Measurements from ENCODE around the gene KEL. TPM values are rescaled to one million over a fixed set of nuclear protein-coding genes. Genes with fewer than 3 reads are reported as not detected.
A peak's percentile ranks its signal among the peaks of the same experiment; 100 is the strongest.

KEL gene
- total and polyA plus RNA-seq, 5 donors = 0.25 to 1.6 (median 0.45) TPM; not detected in 1

DNA sequence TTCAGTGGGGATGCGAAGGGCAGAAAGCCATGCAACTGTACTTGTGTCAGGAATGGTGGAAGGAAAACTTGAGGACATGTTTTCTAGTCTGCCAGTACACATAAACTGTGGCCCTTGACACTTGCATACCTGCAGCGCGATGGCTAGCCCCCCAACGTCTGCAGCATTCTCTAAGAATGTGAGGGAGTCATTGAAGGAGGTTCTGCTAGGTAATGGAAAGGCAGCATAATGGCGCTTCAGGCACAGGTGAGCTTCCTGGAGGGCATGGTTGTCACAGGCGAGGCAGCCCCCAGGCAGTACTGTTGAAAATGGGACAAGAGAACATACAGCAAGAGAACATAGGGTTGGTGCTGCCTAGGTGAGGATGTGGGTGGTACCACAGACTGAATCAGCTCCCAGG lies 19.4 kb downstream of the KEL start:
- intact Hi-C loops (cut with DNase I) = no loop called here
- WGBS = 93% methylated on average over 6 of the region's 6 CpGs
- H3K4me1 ChIP-seq (ENCODE audit: control insufficient read depth, insufficient read depth, low read length) = no peaks in the 10 kb centered on the region
- ATAC-seq (no peak), DNase-seq (no peak)
- H3K27me3 ChIP-seq (ENCODE audit: control insufficient read depth, insufficient read depth) = no peaks in the 10 kb centered on the region
- no peaks in the 10 kb centered on the region for H3K9me3 ChIP-seq (ENCODE audit: control insufficient read depth, low read length)
- no peak overlapping the region for H3K27ac ChIP-seq (ENCODE audit: low read length)
- H3K4me3 ChIP-seq (ENCODE audit: low read length) = no peak overlapping the region

DNA sequence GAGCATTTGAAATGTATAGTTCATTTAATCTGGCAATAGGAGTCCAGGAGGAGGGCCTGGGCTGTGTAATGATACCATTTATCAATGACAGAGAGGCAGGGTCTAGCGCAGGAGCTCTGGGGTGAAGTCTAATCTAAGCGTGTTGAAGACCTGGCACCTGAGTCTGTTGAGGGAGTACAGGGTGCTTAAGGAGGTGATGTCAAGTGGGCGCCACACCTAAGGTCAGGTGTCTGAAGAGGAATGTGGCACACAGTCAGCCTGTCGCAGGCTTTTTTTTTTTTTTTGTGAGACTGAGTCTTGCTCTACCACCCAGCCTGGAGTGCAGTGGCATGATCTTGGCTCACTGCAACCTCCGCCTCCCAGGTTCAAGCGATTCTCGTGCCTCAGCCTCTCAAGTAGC lies 20.6 kb downstream of the KEL start:
- WGBS = 88% methylated on average over 7 of the region's 7 CpGs
- Histone ChIP-seq H3K27me3 (ENCODE audit: control insufficient read depth, insufficient read depth) (no peaks in the 10 kb centered on the region), H3K4me3 (ENCODE audit: low read length) (no peak overlapping the region), H3K27ac (ENCODE audit: low read length) (no peak overlapping the region), H3K4me1 (ENCODE audit: control insufficient read depth, insufficient read depth, low read length) (no peaks in the 10 kb centered on the region), H3K9me3 (ENCODE audit: control insufficient read depth, low read length) (no peaks in the 10 kb centered on the region)
- DNase-seq (no peak), ATAC-seq (no peak)
- intact Hi-C loops (cut with DNase I) = no loop called here

DNA sequence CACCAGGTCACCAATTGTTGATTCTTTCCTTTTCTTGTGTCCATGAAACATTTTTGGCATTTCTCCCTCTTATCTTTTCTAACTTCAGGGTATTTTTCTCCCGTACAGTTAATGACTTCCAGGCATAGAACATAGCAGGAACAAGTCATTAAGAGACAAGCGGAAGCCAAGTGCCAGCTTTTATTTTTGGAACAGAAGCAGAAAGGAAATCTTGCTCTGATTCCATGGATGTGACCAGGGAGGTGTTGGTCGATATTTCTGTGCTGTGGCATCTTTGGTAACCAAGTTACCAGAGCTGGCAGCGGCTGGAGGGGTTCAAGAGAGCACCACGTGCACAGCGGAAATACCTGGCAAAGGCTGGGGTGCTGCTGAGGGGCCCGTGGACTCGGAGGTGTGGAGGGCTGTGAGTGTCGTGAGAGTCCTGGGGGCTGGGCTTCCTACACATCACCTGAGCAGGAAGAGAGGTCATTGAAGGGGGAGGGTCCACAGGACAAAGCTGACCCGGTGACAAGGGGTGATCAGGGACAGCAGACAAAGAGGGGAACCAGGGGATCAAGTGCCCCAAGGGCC lies 21.1 kb downstream of the KEL start:
- intact Hi-C loops (cut with DNase I) = no loop called here
- Histone ChIP-seq H3K4me3 (ENCODE audit: low read length) (no peak overlapping the region), H3K4me1 (ENCODE audit: control insufficient read depth, insufficient read depth, low read length) (no peaks in the 10 kb centered on the region), H3K27me3 (ENCODE audit: control insufficient read depth, insufficient read depth) (no peaks in the 10 kb centered on the region), H3K27ac (ENCODE audit: low read length) (no peak overlapping the region), H3K9me3 (ENCODE audit: control insufficient read depth, low read length) (no peaks in the 10 kb centered on the region)
- 32% methylated on average over 10 of the region's 10 CpGs for WGBS
- peak in 1 of 2 donors; percentile 65 for ATAC-seq
- peak in 1 of 3 donors; percentile 58 for DNase-seq

DNA sequence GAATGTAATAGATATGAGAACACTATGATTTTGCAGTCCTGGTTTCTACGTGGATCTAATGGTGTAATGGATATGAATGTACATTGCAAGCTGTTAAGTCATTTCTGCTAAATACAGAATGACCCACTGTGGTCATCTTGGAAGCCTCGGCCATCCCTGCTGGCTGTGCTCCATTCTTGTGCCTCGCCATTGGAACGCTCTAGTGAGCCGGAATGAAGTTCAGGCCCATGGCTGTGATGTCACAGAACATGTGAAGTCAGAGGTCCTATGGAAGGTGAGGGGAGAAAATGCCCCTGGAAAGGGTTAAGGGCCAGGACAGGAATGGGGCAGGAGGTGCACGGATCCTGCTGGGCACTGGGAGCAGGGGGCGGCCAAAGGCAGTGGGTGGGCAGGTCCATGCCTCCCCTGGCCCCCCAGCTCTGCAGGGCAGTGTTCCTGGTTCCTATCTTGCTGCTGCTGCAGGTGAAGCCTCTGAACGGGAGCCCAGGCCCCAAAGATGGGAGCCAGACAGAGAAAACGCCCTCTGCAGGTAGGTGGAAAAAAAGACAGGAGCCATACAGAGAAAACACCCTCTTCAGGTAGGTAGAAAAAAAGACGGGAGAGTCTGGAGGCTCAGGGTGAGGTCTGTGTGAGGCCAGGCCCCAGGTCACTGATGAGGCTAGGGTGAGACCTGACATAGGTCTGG lies 22.8 kb downstream of the KEL start, which contains the start of gene LLCFC1:
Gene LLCFC1, plus strand, starts transcription at position 259 of the 685 bp plus-strand sequence. Its CDS starts 138 bp downstream, at position 397.
- intact Hi-C loops (cut with DNase I) = no loop called here
- Histone ChIP-seq H3K4me1 (ENCODE audit: control insufficient read depth, insufficient read depth, low read length) (no peaks in the 10 kb centered on the region), H3K9me3 (ENCODE audit: control insufficient read depth, low read length) (no peaks in the 10 kb centered on the region), H3K27me3 (ENCODE audit: control insufficient read depth, insufficient read depth) (no peaks in the 10 kb centered on the region), H3K4me3 (ENCODE audit: low read length) (no peak within 1 kb of the TSS), H3K27ac (ENCODE audit: low read length) (no peak within 1 kb of the TSS)
- WGBS = 68% methylated on average over 10 of the region's 10 CpGs
- no peak for ATAC-seq
- no peak for DNase-seq

DNA sequence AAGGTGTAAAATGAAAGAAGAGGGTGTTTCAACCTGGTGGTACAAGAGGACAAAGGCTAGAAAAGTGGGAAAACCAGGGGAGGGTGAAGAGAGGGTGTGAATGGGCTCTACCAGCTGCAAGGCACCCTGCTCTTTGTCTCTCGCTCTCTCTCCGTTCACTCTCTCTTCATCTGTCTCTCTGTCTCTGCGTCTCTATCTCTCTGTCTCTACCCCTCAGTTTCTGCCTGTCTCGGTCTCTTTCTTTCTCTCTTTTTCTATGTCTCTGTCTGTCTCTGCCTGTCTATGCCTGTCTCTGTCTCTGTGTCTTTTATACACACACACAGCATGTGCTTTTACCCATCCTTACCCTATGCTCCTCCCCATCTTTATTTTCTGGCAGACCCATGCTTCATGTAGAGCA lies 23.6 kb downstream of the KEL start:
- WGBS = 96% methylated on average over 4 of the region's 4 CpGs
- no peak for DNase-seq
- no peak overlapping the region for H3K27ac ChIP-seq (ENCODE audit: low read length)
- no peaks in the 10 kb centered on the region for H3K4me1 ChIP-seq (ENCODE audit: control insufficient read depth, insufficient read depth, low read length)
- no peaks in the 10 kb centered on the region for H3K9me3 ChIP-seq (ENCODE audit: control insufficient read depth, low read length)
- no peak overlapping the region for H3K4me3 ChIP-seq (ENCODE audit: low read length)
- intact Hi-C loops (cut with DNase I) = no loop called here
- no peak for ATAC-seq
- no peaks in the 10 kb centered on the region for H3K27me3 ChIP-seq (ENCODE audit: control insufficient read depth, insufficient read depth)

DNA sequence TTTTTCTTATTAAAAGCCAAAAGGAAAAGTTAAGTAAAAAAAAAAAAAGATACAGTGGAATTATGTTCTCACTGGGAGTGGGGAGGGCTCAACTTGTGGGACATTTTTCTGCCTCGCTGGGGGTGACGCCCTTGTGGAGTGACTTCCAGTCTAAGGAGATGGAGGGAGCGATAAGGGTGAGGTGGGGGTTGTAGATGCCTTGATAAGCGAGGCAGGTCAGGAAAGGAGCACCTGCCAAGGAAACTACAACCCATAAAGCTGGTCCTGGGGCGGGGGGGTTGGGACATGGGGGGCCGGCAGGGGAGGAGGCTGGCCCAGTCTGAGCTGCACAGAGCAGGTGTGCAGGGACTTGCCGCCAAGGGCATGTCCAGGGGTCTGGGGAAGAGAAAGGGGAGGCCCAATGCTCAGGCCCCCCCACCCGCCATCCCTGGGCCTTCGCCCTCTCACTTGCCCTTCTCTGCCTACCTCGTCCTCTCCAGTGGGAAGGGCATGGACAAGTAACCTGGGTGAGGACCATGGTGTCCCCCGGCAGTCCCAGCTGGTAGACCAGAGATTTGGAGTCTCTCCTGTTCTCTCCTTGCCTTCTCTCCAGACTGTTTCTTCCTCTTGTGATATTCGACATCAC lies 26.1 kb downstream of the KEL start:
- intact Hi-C loops (cut with DNase I) = no loop called here
- DNase-seq (no peak), ATAC-seq (no peak)
- Histone ChIP-seq H3K4me1 (ENCODE audit: control insufficient read depth, insufficient read depth, low read length) (no peaks in the 10 kb centered on the region), H3K9me3 (ENCODE audit: control insufficient read depth, low read length) (no peaks in the 10 kb centered on the region), H3K27me3 (ENCODE audit: control insufficient read depth, insufficient read depth) (no peaks in the 10 kb centered on the region), H3K27ac (ENCODE audit: low read length) (no peak overlapping the region), H3K4me3 (ENCODE audit: low read length) (no peak overlapping the region)
- WGBS = 84% methylated on average over 12 of the region's 12 CpGs

DNA sequence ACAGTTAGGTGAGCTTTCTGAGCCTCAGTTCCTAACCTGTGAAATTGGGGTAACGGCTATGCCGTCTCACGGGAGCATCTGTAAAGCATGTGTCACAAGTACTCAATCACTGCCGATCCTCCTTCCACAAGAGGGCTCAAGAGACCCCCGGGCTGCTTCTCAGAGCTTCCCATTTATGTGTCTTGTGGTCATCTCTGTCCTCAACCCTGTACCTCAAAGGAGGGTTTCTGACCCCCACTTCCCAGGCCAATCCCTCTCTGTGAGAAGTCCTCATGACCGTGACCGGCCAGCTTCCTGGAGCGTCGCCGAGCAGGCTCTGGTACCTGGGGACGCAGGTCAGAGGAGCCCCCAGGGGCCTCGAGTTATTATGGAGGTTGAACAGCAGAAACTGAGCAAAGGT lies 28.1 kb downstream of the KEL start:
- H3K4me3 ChIP-seq (ENCODE audit: low read length) = no peak overlapping the region
- H3K27me3 ChIP-seq (ENCODE audit: control insufficient read depth, insufficient read depth) = no peaks in the 10 kb centered on the region
- intact Hi-C loops (cut with DNase I) = no loop called here
- 76% methylated on average over 12 of the region's 12 CpGs for WGBS
- no peaks in the 10 kb centered on the region for H3K9me3 ChIP-seq (ENCODE audit: control insufficient read depth, low read length)
- DNase-seq (no peak), ATAC-seq (no peak)
- no peak overlapping the region for H3K27ac ChIP-seq (ENCODE audit: low read length)
- no peaks in the 10 kb centered on the region for H3K4me1 ChIP-seq (ENCODE audit: control insufficient read depth, insufficient read depth, low read length)

DNA sequence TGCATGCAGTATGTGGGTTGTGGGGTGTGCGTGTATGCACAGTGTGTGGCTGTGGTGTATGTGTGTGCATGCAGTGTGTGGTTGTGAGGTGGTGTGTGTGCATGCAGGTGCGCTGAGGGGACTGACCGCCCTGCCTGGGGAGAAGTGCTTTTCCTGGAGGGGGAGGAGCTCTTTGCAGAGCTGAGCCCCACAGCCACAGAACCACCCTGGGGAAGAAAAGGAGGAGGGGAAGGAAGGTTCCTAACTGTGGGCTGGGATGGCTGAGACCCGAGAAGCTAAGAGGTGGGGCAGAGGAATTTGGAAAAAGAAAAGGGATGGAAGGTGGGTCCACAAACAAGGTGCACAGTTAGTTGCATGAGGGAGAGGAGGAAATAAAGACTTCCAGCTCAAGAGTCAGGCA lies 28.5 kb downstream of the KEL start, which contains the start of gene TRPV5:
Gene TRPV5, minus strand, starts transcription at position 123 of the 400 bp plus-strand sequence. CDS start 287 bp downstream, outside the sequence.
- 78% methylated on average over 4 of the region's 4 CpGs for WGBS
- no peaks in the 10 kb centered on the region for H3K27me3 ChIP-seq (ENCODE audit: control insufficient read depth, insufficient read depth)
- H3K4me1 ChIP-seq (ENCODE audit: control insufficient read depth, insufficient read depth, low read length) = no peaks in the 10 kb centered on the region
- ATAC-seq (no peak), DNase-seq (no peak)
- H3K9me3 ChIP-seq (ENCODE audit: control insufficient read depth, low read length) = no peaks in the 10 kb centered on the region
- intact Hi-C loops (cut with DNase I) = no loop called here
- no peak within 1 kb of the TSS for H3K4me3 ChIP-seq (ENCODE audit: low read length)
- H3K27ac ChIP-seq (ENCODE audit: low read length) = no peak within 1 kb of the TSS

DNA sequence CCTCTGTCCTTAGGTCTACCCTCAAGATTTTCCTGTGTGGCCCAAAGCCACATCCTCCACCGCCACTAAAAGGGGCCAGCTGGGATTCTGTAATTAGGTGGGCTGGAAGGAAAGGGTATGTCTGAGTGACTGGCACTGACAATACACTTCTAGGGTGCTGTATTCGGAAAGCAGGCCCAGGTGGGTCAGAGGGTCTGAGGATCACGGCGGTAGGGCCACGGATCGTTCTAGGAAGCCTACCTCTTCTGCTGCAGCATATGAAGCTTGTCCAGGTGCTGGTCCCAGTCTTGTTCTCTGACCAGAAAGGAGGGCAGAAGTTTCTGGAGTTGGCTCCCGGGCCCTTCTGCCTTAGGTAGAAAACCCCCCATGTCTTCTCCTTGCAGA lies 29.1 kb downstream of the KEL start:
- H3K27ac ChIP-seq (ENCODE audit: low read length) = no peak overlapping the region
- 81% methylated on average over 7 of the region's 7 CpGs for WGBS
- no peaks in the 10 kb centered on the region for H3K27me3 ChIP-seq (ENCODE audit: control insufficient read depth, insufficient read depth)
- no peaks in the 10 kb centered on the region for H3K9me3 ChIP-seq (ENCODE audit: control insufficient read depth, low read length)
- intact Hi-C loops (cut with DNase I) = no loop called here
- H3K4me3 ChIP-seq (ENCODE audit: low read length) = no peak overlapping the region
- DNase-seq = no peak
- ATAC-seq = no peak
- no peaks in the 10 kb centered on the region for H3K4me1 ChIP-seq (ENCODE audit: control insufficient read depth, insufficient read depth, low read length)

DNA sequence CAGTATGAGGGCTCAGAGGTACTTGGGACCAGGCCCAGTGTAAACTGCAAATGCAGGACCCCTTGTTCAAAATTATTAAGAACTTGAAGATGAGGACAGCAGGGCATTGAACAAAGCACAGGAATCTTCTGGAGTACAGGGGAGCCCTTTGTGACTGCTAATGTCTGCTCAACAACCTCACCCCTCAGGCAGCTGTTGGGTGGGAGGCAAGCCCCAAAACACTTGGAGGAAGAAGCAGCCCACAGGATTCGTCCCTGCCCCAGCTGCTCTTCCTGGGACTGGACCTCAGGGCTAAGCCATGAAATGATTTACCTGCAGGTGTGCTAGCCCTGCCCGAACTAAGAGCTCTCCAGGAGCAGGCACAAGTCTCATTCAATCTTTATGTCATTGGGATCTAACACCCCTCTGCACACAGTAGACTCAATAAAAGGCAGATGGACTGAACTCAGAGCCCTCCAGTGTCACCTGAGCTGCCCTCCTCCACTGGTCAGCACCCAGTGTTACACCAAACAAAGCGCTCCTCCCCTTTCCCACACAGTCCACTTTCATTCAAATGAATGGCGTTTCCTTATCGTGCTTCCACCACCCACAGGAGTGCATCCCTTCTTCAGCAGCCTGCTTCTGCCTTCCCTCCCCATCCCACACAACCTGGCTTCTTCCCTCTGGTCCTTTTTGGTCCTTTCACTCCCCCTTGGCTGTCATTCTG lies 29.6 kb downstream of the KEL start:
- WGBS = 59% methylated on average over 5 of the region's 5 CpGs

DNA sequence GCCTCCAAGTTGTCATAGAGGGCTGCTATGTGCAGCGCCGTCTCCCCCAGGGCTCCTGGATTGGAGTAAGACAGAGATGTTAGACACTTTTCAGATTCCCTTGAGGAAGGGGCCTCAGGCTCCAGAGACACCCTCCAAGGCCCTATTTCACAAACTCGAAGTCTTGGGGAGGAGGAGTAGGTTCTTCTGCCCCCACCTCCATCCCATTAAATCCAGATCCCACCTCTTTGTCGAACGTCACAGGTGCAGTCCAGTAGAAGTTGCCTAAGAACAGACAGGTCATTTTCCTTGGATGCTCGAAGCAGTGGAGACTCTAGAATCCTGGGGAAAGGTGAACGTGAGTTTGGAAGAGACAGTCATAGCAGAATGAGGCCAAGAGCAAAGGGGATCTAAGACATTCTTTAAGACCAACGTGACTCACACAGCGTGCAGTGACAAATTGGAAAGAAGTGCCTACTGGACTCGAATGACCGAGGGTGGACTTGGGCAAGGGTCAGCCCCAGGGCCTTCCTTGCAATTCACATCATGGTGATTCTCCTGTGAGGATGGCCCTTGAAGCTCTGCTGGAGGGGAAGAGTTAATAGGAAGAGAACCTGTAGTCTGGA lies 31.9 kb downstream of the KEL start:
- intact Hi-C loops (cut with DNase I) = no loop called here
- H3K27ac ChIP-seq (ENCODE audit: low read length) = no peak overlapping the region
- DNase-seq (no peak), ATAC-seq (no peak)
- no peaks in the 10 kb centered on the region for H3K4me1 ChIP-seq (ENCODE audit: control insufficient read depth, insufficient read depth, low read length)
- H3K9me3 ChIP-seq (ENCODE audit: control insufficient read depth, low read length) = no peaks in the 10 kb centered on the region
- WGBS = 86% methylated on average over 11 of the region's 11 CpGs
- no peaks in the 10 kb centered on the region for H3K27me3 ChIP-seq (ENCODE audit: control insufficient read depth, insufficient read depth)
- no peak overlapping the region for H3K4me3 ChIP-seq (ENCODE audit: low read length)

More for the DNA sequence above, 29.6 kb downstream of the KEL start:
- no peak for DNase-seq
- ATAC-seq = no peak
- no peak overlapping the region for H3K4me3 ChIP-seq (ENCODE audit: low read length)
- no peaks in the 10 kb centered on the region for H3K27me3 ChIP-seq (ENCODE audit: control insufficient read depth, insufficient read depth)
- intact Hi-C loops (cut with DNase I) = no loop called here
- H3K9me3 ChIP-seq (ENCODE audit: control insufficient read depth, low read length) = no peaks in the 10 kb centered on the region
- H3K4me1 ChIP-seq (ENCODE audit: control insufficient read depth, insufficient read depth, low read length) = no peaks in the 10 kb centered on the region
- H3K27ac ChIP-seq (ENCODE audit: low read length) = no peak overlapping the region
